T-cell (primary cell): ENCODE measurements around the gene KDM4B. TPM values are rescaled to one million over a fixed set of nuclear protein-coding genes. Genes with fewer than 3 reads are reported as not detected.

Experiments used
- ATAC-seq, 4 experiments: fragments of 200-7000 bp in 3 of 4; fragments of 150-1000 bp in 1 of 4; cut with Tn5 transposase; replicated peaks in 1 of 4; 1 replicate in 3 of 4; 2 replicates in 1 of 4; pipeline ENCODE4 v1.10.0; 2021; ENCODE audit warnings: moderate library complexity in 3 of 4, mild to moderate bottlenecking in 2 of 4, moderate number of reproducible peaks in 1 of 4
- CTCF ChIA-PET, 2 donors: fragments of 300-600 bp; sonication (Branson Sonifier 250); formaldehyde crosslinking; loops; one replicate each; lab custom pipeline; 2022; ENCODE audit warnings: antibody characterized with exemption in 2 of 2; lab: Charles Lee
- POLR2A ChIA-PET, 2 donors: fragments of 300-600 bp; sonication (Branson Sonifier 250); formaldehyde crosslinking; loops; one replicate each; lab custom pipeline; 2022; ENCODE audit warnings: antibody characterized with exemption in 2 of 2; lab: Charles Lee
- DNase-seq, 35 experiments: peaks; one replicate each; pipeline versions ENCODE4 v3.0.0 to v3.0.0-alpha.2; 2013 to 2023
- H3K27ac ChIP-seq: one replicate; pipeline ENCODE4 v1.5.1; 2013; ENCODE audit warnings: low read length
- H3K27me3 ChIP-seq, 2 experiments: replicated peaks in 1 of 2; 1 replicate in 1 of 2; 2 replicates in 1 of 2; pipeline versions ENCODE4 v1.6.1 to v1.7.0; 2013; ENCODE audit warnings: low read length in 1 of 2, mixed read lengths in 1 of 2; ENCODE audit not compliant: control insufficient read depth in 2 of 2, insufficient read depth in 2 of 2; ENCODE audit errors: extremely low read depth in 1 of 2
- H3K36me3 ChIP-seq, 2 donors: 1 replicate in 1 of 2; 2 replicates in 1 of 2; pipeline versions ENCODE4 v1.6.1 to v1.7.0; 2013; ENCODE audit warnings: low read length in 1 of 2; ENCODE audit not compliant: control insufficient read depth in 2 of 2, insufficient read depth in 1 of 2; ENCODE audit errors: extremely low read depth in 1 of 2
- H3K4me1 ChIP-seq, 2 experiments: 1 replicate in 1 of 2; 2 replicates in 1 of 2; pipeline versions ENCODE4 v1.6.1 to v1.7.0; 2013; ENCODE audit warnings: low read length in 2 of 2, mixed read lengths in 1 of 2; ENCODE audit not compliant: insufficient read depth in 2 of 2, control insufficient read depth in 1 of 2; ENCODE audit errors: extremely low read depth in 1 of 2
- H3K4me3 ChIP-seq, 2 donors: 1 replicate in 1 of 2; 2 replicates in 1 of 2; pipeline versions ENCODE4 v1.5.1 to v1.7.0; 2013; ENCODE audit warnings: mild to moderate bottlenecking in 2 of 2, low read length in 1 of 2, moderate library complexity in 1 of 2; ENCODE audit not compliant: control insufficient read depth in 1 of 2; ENCODE audit errors: extremely low read depth in 1 of 2
- H3K9me3 ChIP-seq: 2 replicates; pipeline ENCODE4 v1.7.0; 2013
- H3K27ac Mint-ChIP-seq, 2 donors: one replicate each; pipeline ENCODE4 v1.8.0; 2020 to 2021; ENCODE audit warnings: mild to moderate bottlenecking in 2 of 2, mixed read lengths in 2 of 2
- H3K27me3 Mint-ChIP-seq, 2 donors: one replicate each; pipeline ENCODE4 v1.8.0; 2021 to 2022; ENCODE audit warnings: mixed read lengths in 2 of 2
- H3K36me3 Mint-ChIP-seq: one replicate; pipeline ENCODE4 v1.8.0; 2021; ENCODE audit warnings: mixed read lengths
- H3K4me1 Mint-ChIP-seq, 3 donors: one replicate each; pipeline ENCODE4 v1.8.0; 2020 to 2022; ENCODE audit warnings: mixed read lengths in 3 of 3, mild to moderate bottlenecking in 1 of 3
- H3K4me3 Mint-ChIP-seq, 3 donors: one replicate each; pipeline ENCODE4 v1.8.0; 2020 to 2022; ENCODE audit warnings: mild to moderate bottlenecking in 3 of 3, mixed read lengths in 3 of 3, moderate library complexity in 3 of 3
- H3K9me3 Mint-ChIP-seq, 3 donors: one replicate each; pipeline ENCODE4 v1.8.0; 2020 to 2022; ENCODE audit warnings: mixed read lengths in 3 of 3
- WGBS: methylation state at CpG from one replicate; pipeline ENCODE4 v1.1.5; 2013; ENCODE audit warnings: missing lambda C conversion rate; ENCODE audit not compliant: insufficient coverage; 5-methylcytosine and 5-hydroxymethylcytosine counted together
- total RNA-seq, 35 experiments: library from RNA in 6 of 35; stranded (reverse) in 6 of 35; fragments of 120-200 nt in 1 of 35; gene quantifications; one replicate each; pipeline versions ENCODE4 v1.2.1 to v1.2.4 and lab custom pipeline; 2013 to 2026

KDM4B gene
- total RNA-seq (10 to 100 TPM; 44.6 to 59.2 (median 47.8) TPM), total RNA-seq (lab: John Stamatoyannopoulos, UW) (31.0 to 231 (median 68.9) reads per million in 29 experiments)
- total RNA-seq (2013), result 15.9 TPM

DNA sequence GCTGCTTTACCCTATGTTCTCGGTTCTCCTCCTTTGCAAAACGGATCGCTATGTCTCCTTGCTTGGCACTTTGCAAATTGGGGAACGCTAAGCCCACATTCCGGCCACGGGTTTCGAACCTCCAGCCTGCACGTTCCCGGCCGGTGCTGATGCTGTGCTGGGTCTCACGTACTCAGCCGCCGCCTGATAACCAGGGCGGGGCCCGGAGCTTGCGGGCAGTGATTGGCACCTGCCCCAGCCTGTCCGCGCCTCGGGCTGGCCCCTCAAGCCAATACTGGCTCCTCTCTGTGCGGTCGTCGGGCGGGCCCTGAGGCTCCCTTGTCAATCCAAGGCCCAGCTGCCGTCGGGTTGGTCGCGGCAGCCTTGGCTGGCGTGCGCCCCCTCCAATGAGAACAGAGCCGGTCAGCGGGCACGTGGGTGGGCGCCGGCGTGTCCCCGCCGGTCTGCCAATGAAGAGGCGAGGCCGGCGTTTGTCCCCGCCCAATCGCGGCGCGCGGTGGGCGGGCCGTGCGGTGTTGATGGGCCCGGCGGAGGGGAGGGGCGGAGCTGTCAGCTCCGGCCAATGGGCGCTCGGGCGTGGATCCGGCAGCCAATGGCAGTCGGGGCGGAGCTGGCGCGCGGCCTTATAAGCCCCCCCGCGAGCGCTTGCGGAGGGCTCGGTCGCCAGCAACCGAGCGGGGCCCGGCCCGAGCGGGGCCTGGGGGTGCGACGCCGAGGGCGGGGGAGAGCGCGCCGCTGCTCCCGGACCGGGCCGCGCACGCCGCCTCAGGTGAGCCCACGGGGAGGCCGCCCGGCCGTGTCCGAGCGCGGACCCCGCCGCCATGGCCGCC, at the start of gene KDM4B:
KDM4B (plus strand) TSS at position 652 of the 830 bp plus-strand sequence. CDS start 63,778 bp downstream, outside the sequence.
- Mint-ChIP-seq H3K36me3 (no peaks in the 10 kb centered on the region), H3K27me3 (no peaks in the 10 kb centered on the region), H3K9me3 (no peaks in the 10 kb centered on the region), H3K27ac (peak within 1 kb of the TSS; percentile 91 to 92), H3K4me3 (peak within 1 kb of the TSS; percentile 85 to 96 (median 87)), H3K4me1 (peaks cover 33 to 36% (median 34%) of the 10 kb centered on the region in 3 donors)
- DNase-seq, result peak; percentile 96 to 100 (median 99)
- ChIA-PET POLR2A (interaction anchor here in 1 of 2 donors (0.5 to 0.9 kb wide), 4 partner anchors 52 to 1693 kb away, joined by 3 to 5 read pairs (median 4); no protein-coding TSS in a partner anchor), CTCF (interaction anchor here in 1 of 2 donors (0.9 to 1.2 kb wide), 4 partner anchors 52 to 158 kb away, joined by 3 to 4 read pairs (median 3); partner anchors contain the start of gene PLIN3)
- H3K27me3 ChIP-seq, result no peaks in the 10 kb centered on the region
- H3K27ac ChIP-seq, result peak within 1 kb of the TSS; percentile 82
- no peaks in the 10 kb centered on the region for H3K36me3 ChIP-seq
- ATAC-seq, result peak; percentile 91 to 93 (median 92)
- WGBS, result under 1% methylated on average over 96 of the region's 96 CpGs
- no peaks in the 10 kb centered on the region for H3K9me3 ChIP-seq
- H3K4me1 ChIP-seq, result peaks cover 10 to 44% of the 10 kb centered on the region in 2 experiments
- peak within 1 kb of the TSS; percentile 57 to 83 for H3K4me3 ChIP-seq

DNA sequence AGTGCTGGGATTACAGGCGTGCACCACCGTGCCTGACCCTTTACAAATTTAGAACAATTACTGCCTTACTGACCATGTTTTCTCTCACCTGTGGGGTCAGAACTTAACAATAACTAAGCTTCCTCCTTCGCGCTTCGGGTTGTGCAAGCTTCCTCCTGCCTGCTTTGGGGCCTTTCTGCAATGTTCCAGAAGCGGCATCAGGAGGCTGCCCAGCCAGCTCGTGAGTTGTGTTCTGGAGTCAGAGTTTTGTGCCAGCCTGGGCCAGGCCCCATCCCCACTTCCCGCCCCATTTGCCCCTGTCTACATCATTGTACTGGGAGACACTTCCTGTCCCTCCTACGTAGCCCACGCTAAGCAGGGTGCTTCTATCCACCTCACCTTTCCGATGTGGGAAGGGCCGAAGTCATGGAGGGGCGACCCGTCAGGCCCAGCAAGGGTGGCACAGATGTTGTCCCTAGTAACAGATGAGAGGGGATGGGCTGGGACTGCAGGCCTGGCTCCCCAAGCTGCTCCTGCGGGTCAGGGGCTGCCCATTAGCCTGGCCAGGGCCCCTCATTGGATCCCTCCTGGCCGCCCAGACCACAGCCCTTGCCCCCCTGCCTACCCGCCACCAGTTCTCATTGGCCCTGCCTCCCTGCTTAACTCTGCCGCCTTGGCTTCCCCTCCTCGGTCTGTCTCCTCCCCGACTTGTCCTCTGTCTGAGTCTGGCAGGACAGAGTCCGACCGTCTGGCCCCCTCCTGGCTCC, 46.2 kb upstream of the KDM4B start:
- no peaks in the 10 kb centered on the region for H3K27me3 ChIP-seq
- POLR2A ChIA-PET, result no interaction called here
- CTCF ChIA-PET, result no interaction called here
- H3K27ac ChIP-seq, result no peak overlapping the region
- ATAC-seq (no peak), DNase-seq (no peak)
- no peak overlapping the region for H3K4me3 ChIP-seq
- H3K36me3 ChIP-seq, result no peaks in the 10 kb centered on the region
- H3K4me1 ChIP-seq, result no peaks in the 10 kb centered on the region
- no peaks in the 10 kb centered on the region for H3K36me3 Mint-ChIP-seq
- H3K4me1 Mint-ChIP-seq, result no peaks in the 10 kb centered on the region
- H3K9me3 ChIP-seq, result no peaks in the 10 kb centered on the region
- H3K27ac Mint-ChIP-seq, result no peak overlapping the region
- whole genome bisulfite sequencing, result 88% methylated on average over 17 of the region's 22 CpGs
- H3K4me3 Mint-ChIP-seq, result no peak overlapping the region
- no peaks in the 10 kb centered on the region for H3K27me3 Mint-ChIP-seq
- no peaks in the 10 kb centered on the region for H3K9me3 Mint-ChIP-seq

DNA sequence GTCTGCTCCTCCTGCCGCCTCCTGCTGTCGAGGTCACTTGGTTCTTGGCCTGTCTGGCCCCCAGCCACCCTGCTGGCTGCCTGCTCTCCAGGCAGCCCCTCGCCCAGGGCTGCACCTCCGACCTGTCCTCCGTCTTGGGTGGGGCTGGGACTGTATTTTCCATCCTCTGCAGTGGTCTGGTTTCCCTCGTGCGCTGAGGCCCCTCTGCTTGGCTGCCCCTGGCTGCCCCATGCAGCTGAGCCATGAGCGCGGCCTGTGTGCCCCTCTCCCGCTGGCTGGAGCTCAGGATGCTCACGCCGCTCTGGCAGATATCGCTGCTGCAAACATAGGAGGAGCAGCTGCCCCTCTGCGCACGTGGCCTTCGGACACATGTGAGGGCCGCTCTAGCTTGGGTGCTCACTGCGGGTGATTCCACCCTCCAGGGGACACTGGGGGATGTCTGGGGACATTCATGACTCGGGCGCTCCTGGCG, 45.6 kb upstream of the KDM4B start:
- Mint-ChIP-seq H3K27ac (no peak overlapping the region), H3K4me1 (no peaks in the 10 kb centered on the region), H3K4me3 (no peak overlapping the region), H3K27me3 (no peaks in the 10 kb centered on the region), H3K36me3 (no peaks in the 10 kb centered on the region), H3K9me3 (no peaks in the 10 kb centered on the region)
- DNase-seq, result no peak
- H3K9me3 ChIP-seq, result no peaks in the 10 kb centered on the region
- H3K27me3 ChIP-seq, result no peaks in the 10 kb centered on the region
- H3K27ac ChIP-seq, result no peak overlapping the region
- no peaks in the 10 kb centered on the region for H3K36me3 ChIP-seq
- H3K4me1 ChIP-seq, result no peaks in the 10 kb centered on the region
- WGBS, result 97% methylated on average over 21 of the region's 21 CpGs
- ChIA-PET CTCF (no interaction called here), POLR2A (no interaction called here)
- no peak for ATAC-seq
- no peak overlapping the region for H3K4me3 ChIP-seq

DNA sequence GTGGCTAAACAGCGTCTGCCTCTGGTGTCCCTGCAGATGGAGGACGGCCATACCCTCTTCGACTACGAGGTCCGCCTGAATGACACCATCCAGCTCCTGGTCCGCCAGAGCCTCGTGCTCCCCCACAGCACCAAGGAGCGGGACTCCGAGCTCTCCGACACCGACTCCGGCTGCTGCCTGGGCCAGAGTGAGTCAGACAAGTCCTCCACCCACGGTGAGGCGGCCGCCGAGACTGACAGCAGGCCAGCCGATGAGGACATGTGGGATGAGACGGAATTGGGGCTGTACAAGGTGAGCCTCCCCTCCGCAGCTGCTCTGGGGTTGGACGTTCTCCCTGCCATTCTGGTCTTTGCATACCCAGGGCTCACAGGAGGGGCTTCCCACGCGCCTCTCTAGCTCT, 39.7 kb upstream of the KDM4B start:
- ATAC-seq (no peak), DNase-seq (no peak)
- Histone ChIP-seq H3K4me3 (no peak overlapping the region), H3K36me3 (no peaks in the 10 kb centered on the region), H3K9me3 (no peaks in the 10 kb centered on the region), H3K27me3 (no peaks in the 10 kb centered on the region), H3K4me1 (no peaks in the 10 kb centered on the region), H3K27ac (no peak overlapping the region)
- Mint-ChIP-seq H3K4me1 (no peaks in the 10 kb centered on the region), H3K4me3 (no peak overlapping the region), H3K27ac (no peak overlapping the region), H3K9me3 (no peaks in the 10 kb centered on the region), H3K36me3 (no peaks in the 10 kb centered on the region), H3K27me3 (no peaks in the 10 kb centered on the region)
- WGBS, result 96% methylated on average over 22 of the region's 22 CpGs
- CTCF ChIA-PET, result no interaction called here
- POLR2A ChIA-PET, result interaction anchor here in 1 of 2 donors (0.6 kb wide), 1 partner anchor 11 kb away, joined by 4 read pairs; no protein-coding TSS in a partner anchor

DNA sequence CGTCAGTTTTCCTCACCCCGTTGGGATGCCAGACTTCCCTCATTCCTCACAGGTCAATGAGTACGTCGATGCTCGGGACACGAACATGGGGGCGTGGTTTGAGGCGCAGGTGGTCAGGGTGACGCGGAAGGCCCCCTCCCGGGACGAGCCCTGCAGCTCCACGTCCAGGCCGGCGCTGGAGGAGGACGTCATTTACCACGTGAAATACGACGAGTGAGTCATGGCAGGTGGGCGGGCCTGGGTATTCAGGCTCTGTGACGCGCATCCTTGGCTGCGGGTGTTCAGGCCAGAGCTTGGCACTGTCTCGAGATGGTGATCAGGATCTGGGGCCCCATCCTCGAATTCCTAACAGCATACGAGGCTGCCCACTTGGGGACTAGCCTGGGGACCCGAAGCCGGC, 38.2 kb upstream of the KDM4B start:
- Mint-ChIP-seq H3K4me3 (no peak overlapping the region), H3K9me3 (no peaks in the 10 kb centered on the region), H3K27me3 (no peaks in the 10 kb centered on the region), H3K27ac (no peak overlapping the region), H3K4me1 (no peaks in the 10 kb centered on the region), H3K36me3 (no peaks in the 10 kb centered on the region)
- no peaks in the 10 kb centered on the region for H3K4me1 ChIP-seq
- DNase-seq (no peak), ATAC-seq (no peak)
- no peaks in the 10 kb centered on the region for H3K36me3 ChIP-seq
- no peak overlapping the region for H3K27ac ChIP-seq
- no peak overlapping the region for H3K4me3 ChIP-seq
- CTCF ChIA-PET, result interaction anchor here in 1 of 2 donors (0.5 kb wide), 1 partner anchor 724 kb away, joined by 15 read pairs; no protein-coding TSS in a partner anchor
- POLR2A ChIA-PET, result no interaction called here
- WGBS, result 89% methylated on average over 26 of the region's 28 CpGs
- H3K9me3 ChIP-seq, result no peaks in the 10 kb centered on the region
- no peaks in the 10 kb centered on the region for H3K27me3 ChIP-seq

DNA sequence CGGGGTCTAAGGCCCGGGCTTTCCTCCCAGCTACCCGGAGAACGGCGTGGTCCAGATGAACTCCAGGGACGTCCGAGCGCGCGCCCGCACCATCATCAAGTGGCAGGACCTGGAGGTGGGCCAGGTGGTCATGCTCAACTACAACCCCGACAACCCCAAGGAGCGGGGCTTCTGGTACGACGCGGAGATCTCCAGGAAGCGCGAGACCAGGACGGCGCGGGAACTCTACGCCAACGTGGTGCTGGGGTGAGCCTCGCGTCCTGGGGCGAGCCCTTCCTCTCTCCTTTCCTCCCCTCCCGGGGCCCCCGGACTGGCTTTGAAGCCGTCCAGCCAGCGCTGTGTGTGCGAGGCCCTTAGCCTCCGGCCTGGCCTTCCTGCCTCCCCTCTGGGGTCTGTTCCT, 36.2 kb upstream of the KDM4B start:
- no peak for DNase-seq
- WGBS, result 97% methylated on average over 22 of the region's 32 CpGs
- Mint-ChIP-seq H3K4me3 (no peak overlapping the region), H3K9me3 (no peaks in the 10 kb centered on the region), H3K4me1 (no peaks in the 10 kb centered on the region), H3K27me3 (no peaks in the 10 kb centered on the region), H3K36me3 (no peaks in the 10 kb centered on the region), H3K27ac (no peak overlapping the region)
- no peaks in the 10 kb centered on the region for H3K36me3 ChIP-seq
- ChIA-PET CTCF (no interaction called here), POLR2A (no interaction called here)
- H3K27ac ChIP-seq, result no peak overlapping the region
- H3K27me3 ChIP-seq, result no peaks in the 10 kb centered on the region
- H3K4me1 ChIP-seq, result no peaks in the 10 kb centered on the region
- no peak for ATAC-seq
- H3K9me3 ChIP-seq, result no peaks in the 10 kb centered on the region
- H3K4me3 ChIP-seq, result no peak overlapping the region
